ENCODE data around the gene GALNT18. TPM values are rescaled to one million over a fixed set of nuclear protein-coding genes. Genes with fewer than 3 reads are reported as not detected.

The GALNT18 gene
- total RNA-seq, 1 donor from 2014 or later = 6.6 TPM

DNA sequence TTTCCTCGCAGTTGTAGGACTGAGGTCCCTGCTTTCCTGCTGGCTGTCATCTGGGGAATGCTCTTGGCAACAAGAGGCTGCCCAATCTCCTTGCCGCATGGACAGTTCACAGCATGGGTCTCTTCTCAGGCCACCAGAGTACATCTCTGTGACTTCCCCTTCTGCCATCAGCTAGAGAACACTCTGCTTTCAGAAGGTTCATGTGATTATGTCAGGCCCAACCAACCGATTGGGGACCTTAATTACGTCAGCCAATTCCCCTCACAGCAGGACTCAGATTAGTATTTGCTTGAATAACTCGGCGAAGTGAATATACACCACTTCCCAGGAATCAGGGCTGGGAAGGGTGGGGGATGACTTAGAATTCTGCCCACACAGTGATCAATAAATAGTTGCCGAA, 206.8 kb downstream of the GALNT18 start:
- H3K4me3 ChIP-seq (ENCODE audit: low read depth, low read length) = no peak overlapping the region
- H3K36me3 ChIP-seq (ENCODE audit: control insufficient read depth, insufficient read depth, low read length) = no peaks in the 10 kb centered on the region
- no peak for DNase-seq (ENCODE audit: low read depth)
- peaks cover 2% of the 10 kb centered on the region for H3K27me3 ChIP-seq (ENCODE audit: control insufficient read depth, insufficient read depth, low read length)
- TF ChIP-seq, protein P1, sequence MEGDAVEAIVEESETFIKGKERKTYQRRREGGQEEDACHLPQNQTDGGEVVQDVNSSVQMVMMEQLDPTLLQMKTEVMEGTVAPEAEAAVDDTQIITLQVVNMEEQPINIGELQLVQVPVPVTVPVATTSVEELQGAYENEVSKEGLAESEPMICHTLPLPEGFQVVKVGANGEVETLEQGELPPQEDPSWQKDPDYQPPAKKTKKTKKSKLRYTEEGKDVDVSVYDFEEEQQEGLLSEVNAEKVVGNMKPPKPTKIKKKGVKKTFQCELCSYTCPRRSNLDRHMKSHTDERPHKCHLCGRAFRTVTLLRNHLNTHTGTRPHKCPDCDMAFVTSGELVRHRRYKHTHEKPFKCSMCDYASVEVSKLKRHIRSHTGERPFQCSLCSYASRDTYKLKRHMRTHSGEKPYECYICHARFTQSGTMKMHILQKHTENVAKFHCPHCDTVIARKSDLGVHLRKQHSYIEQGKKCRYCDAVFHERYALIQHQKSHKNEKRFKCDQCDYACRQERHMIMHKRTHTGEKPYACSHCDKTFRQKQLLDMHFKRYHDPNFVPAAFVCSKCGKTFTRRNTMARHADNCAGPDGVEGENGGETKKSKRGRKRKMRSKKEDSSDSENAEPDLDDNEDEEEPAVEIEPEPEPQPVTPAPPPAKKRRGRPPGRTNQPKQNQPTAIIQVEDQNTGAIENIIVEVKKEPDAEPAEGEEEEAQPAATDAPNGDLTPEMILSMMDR (IDR thresholded peaks at IDR 0.05; ENCODE audit: insufficient read depth, low read length, poor library complexity, severe bottlenecking) = no peak

DNA sequence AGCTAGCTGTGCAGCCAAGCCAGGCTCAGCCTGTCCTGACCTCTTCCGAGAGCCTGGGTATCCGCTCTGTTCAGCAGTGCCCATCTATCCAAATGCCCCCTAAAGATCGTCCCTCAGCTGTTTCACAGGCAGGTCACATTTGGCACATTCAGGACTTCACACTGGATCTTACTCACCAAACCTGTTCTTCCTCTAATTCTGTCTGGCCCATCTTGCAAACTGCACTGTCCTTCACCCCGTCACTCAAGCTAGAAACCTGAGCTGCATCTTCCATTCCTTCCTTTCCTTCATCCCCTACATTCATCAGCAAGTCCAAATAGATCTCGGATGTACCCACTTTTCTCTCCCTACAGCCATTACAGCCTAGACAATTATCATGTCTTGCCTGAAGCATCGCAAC, 208.0 kb downstream of the GALNT18 start:
- Histone ChIP-seq H3K4me3 (ENCODE audit: low read depth, low read length) (no peak overlapping the region), H3K27me3 (ENCODE audit: control insufficient read depth, insufficient read depth, low read length) (peaks cover 2% of the 10 kb centered on the region), H3K36me3 (ENCODE audit: control insufficient read depth, insufficient read depth, low read length) (no peaks in the 10 kb centered on the region)
- no peak for DNase-seq (ENCODE audit: low read depth)
- TF ChIP-seq, protein P1 (IDR thresholded peaks at IDR 0.05; ENCODE audit: insufficient read depth, low read length, poor library complexity, severe bottlenecking) = no peak

DNA sequence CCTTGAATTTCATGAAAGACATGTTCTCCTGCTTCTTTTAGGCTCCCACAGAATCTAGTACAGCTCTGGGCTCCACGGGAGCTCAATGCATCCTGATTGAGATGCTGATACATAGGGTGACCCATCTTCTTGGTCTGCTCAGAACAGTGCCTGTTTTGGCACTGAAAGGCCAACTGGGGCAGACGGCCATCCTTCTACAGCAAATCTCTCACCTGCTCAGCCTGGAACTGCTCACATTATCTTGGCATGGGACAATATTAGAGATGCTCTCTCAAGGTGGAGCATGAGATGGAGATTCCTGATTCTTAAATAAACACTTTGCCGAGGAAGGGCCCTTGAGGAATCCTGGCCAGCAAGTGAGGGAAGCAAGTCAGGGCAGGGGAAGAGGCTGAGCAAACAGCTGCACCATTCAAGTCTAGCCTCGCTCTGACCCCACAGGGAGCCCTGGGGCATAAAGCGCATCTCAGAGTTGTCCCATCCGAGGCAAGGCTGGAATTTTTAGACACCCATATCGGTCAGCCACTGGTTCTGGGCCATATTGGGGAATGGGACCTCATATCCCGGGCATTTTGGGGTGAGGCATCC, 210.3 kb downstream of the GALNT18 start:
- TF ChIP-seq, protein P1 (IDR thresholded peaks at IDR 0.05; ENCODE audit: insufficient read depth, low read length, poor library complexity, severe bottlenecking) = no peak
- Histone ChIP-seq H3K36me3 (ENCODE audit: control insufficient read depth, insufficient read depth, low read length) (no peaks in the 10 kb centered on the region), H3K4me3 (ENCODE audit: low read depth, low read length) (no peak overlapping the region), H3K27me3 (ENCODE audit: control insufficient read depth, insufficient read depth, low read length) (peaks cover 2% of the 10 kb centered on the region)
- no peak for DNase-seq (ENCODE audit: low read depth)

DNA sequence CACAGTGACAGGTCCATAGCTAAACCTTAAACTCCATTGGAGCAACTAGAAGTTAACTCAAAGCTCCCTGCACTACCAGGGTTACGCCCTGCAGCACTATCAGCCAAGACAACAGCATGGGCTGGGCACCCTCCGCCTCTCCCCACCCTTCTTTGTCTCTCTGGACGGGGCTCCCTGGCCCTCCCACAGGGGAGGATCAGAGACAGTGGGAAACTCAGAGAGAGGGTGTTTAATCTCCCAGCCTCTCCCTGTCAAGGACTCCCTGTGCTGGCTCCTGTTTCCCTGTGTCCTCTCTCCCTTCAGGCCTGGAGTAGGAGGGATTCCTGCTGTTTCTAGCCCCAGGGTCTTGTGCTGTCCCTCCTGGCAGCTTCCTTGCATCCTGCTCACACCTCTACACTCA, 211.9 kb downstream of the GALNT18 start:
- TF ChIP-seq, protein P1 (IDR thresholded peaks at IDR 0.05; ENCODE audit: insufficient read depth, low read length, poor library complexity, severe bottlenecking) = no peak
- Histone ChIP-seq H3K27me3 (ENCODE audit: control insufficient read depth, insufficient read depth, low read length) (peaks cover 3% of the 10 kb centered on the region), H3K4me3 (ENCODE audit: low read depth, low read length) (no peak overlapping the region), H3K36me3 (ENCODE audit: control insufficient read depth, insufficient read depth, low read length) (no peaks in the 10 kb centered on the region)
- no peak for DNase-seq (ENCODE audit: low read depth)

DNA sequence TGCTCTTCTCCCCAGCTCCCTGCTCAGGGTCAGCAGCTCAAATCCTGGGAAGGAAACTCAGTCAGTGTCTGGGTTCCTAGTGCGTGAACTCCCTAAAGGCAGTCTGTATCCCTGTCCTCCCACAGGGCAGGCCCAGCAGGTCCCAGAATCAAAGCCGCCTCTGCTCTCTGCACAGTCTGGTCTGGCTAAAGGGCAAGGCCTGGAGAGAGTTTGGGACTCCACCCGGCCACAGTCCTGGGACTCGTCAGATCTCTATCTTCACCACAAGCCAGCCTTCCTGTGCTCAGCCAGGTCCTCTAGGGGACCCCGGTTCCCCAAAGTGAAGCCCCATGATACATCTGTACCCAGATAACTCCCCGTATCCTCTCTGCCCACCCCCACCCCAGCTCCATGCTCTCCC, 212.6 kb downstream of the GALNT18 start:
- TF ChIP-seq, protein P1 (IDR thresholded peaks at IDR 0.05; ENCODE audit: insufficient read depth, low read length, poor library complexity, severe bottlenecking) = no peak
- Histone ChIP-seq H3K27me3 (ENCODE audit: control insufficient read depth, insufficient read depth, low read length) (peaks cover 8% of the 10 kb centered on the region), H3K4me3 (ENCODE audit: low read depth, low read length) (no peak overlapping the region), H3K36me3 (ENCODE audit: control insufficient read depth, insufficient read depth, low read length) (no peaks in the 10 kb centered on the region)
- no peak for DNase-seq (ENCODE audit: low read depth)
